NCI-H128 (cell line): ENCODE data around the gene GABRG3.
"Not testable (repeated sequence)": the region's sequence is repeated elsewhere in the genome, so short reads cannot be mapped to it uniquely, and the experiment has no call there.

Experiments
- DNase-seq: peaks from one replicate; lab custom pipeline; 2025; ENCODE audit not compliant: unreplicated experiment; lab: John Stamatoyannopoulos, UW

GABRG3 gene

DNA sequence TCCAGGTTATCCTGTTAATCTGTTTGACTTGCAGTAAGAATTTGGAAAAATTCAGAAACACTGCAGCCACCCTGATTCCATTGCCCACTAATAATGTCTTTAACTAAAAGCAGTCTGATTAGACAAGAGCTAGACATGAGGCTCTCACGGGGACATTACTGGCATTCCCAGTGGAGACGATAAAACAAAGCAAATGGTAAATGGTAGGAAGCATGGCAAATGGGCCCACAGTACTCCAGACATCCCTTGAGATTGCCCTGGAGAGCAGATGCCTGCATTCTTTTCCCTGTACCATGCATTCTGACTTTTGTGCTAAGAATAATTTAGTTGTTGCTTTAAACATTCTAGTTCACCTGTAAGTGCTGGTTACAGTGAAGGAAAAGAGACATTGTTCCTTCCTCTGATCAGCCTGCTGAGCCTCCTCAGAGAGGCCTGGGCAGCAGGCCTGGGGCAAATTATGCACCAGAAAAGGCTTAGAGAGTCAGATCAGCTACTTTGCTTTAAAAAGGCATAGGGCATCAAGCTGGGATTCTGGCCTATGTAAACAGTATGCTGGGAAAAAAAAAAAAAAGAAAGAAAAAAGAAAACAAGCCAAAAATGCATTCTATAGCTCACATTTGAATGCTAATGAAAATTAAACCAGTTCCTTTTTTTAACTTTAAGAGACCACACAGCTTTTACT is 204.6 kb downstream of the GABRG3 start:
- DNase-seq: no peak

DNA sequence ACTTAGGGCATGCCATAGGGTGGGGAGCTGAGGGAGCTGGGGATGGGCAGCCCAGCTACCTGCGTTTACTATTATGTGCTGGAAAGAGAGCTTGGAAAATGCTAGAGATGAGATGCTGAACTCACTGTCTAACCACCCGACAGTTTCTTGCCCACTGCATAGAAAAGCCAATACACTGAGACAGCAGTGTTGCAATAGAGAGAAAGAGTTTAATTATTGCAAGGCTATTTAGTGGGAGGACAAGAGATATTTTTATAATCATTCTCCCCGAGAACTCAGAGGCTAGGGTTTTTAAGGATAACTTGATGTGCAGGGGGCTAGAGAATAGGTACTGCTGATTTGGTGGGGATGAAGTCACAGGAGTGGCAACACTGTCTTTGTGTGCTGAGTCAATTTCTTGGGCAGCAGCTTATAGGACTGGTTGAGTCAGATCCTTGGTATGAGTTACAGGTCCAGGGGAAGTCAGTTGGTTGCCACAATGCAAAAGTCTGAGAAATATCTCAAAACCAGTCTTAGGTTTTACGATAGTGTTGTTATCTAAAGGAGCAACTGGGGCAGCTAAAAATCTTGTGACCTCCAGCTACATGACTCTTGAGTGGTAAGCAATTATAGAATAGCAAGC is 205.9 kb downstream of the GABRG3 start:
- DNase-seq: no peak

DNA sequence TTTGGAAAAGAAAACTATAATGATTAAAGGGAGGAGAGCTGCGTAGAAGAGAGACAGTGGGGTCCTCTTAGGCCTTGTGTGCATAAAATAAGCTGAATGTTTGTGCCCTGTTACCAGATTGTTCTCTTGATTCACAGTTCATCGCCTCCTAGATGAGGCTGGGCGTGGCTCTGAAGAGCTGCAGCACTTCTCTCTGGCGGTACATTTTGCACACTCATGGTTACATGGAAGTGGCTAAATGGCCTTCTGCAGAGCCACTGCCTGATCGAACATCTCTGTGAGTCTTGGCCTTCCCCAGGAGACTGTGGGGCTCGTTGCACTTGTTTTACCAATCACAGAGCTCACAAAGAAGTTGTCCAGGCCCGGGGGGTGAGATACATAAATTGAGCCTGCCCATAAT is 208.8 kb downstream of the GABRG3 start:
- DNase-seq: no peak

DNA sequence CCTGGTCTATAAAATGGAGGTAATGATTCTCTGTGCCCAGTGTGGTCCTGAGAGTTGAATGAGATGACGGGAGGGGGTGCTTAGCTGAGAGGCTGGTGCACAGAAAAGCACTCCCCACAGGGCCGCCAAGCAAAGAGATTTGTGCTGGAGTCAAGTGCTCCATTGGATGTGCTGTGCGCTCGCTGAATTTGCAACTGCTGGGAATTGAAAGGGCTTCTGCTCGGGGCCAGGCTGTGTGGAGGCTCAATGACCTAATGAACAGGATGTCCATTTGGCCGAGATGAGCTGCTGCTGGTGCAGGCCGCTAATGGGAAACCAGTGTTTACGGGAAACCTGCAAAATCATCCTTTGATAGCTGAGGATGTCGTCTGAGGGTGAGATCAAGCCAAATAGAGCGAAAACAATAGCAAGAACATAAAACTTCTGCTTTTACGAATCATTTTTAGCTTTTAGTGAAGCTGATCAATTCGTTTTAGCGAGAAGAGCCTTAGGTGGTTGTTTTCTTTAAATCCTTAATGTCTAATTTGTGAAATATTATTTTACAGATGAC is 211.7 kb downstream of the GABRG3 start:
- no peak for DNase-seq

DNA sequence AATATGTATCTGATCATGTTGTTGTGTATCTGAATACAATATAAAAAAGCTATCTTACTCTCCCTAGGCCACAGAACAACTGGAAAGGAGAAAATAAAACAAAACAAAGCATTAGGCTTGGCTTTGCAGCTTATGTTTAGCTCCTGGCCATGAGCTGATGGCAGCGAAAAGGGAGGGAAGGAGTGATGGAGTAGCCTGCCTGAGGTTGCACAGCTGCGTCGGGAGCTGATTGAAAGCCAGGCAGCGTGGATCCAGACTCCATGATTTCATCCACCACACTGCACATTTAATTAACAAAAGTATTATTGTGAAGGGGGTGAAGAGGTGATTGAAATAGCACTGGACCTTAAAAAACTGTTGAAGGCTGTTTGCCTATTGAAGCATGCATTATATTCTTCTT is 212.2 kb downstream of the GABRG3 start:
- no peak for DNase-seq

DNA sequence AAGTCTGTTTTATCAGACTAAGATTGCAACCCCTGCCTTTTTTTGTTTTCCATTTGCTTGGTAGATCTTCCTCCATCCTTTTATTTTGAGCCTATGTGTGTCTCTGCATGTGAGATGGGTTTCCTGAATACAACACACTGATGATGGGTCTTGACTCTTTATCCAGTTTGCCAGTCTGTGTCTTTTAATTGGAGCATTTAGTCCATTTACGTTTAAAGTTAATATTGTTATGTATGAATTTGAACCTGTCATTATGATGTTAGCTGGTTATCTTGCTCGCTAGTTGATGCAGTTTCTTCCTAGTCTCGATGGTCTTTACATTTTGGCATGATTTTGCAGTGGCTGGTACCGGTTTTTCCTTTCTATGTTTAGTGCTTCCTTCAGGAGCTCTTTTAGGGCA is 220.5 kb downstream of the GABRG3 start:
- DNase-seq: not testable (repeated sequence)

DNA sequence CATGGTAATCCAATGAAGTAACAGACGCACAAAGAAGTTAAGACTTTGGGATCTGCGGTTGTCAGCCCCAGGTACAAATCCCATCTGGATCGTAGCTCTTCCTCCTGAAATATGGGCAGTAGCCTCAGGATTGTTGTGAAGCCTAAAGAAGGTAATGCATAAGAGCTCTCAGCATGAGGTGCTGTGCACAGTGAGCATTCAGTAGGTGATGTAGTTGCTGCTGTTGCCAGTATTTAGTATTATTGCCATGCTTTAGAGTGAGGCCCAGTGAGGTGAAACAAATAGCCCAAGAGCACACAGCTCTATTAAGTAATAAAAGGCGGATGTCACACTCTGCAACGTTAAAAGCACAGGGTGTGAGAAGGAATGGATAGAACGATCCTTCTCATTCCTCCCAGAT is 225.7 kb downstream of the GABRG3 start:
- DNase-seq: no peak

DNA sequence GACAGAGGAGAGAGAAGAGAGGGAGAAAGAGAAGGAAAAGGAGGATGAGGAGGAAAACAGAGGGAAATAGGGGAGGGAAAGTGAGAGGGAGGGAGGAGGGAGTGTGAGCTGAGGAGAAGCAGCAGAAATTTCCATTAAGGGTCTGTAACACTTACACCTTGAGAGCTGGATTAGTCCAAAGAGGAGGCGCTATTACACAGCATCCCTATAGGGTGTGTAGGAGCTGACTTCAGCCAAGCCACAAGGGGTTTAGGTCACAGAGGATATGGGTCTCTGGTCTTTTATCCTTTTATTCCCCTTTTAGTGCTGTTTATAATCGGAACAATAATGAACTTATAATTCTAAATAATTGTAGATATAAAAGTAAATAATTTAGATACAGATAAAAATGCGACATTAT is 230.4 kb downstream of the GABRG3 start:
- DNase-seq: no peak

DNA sequence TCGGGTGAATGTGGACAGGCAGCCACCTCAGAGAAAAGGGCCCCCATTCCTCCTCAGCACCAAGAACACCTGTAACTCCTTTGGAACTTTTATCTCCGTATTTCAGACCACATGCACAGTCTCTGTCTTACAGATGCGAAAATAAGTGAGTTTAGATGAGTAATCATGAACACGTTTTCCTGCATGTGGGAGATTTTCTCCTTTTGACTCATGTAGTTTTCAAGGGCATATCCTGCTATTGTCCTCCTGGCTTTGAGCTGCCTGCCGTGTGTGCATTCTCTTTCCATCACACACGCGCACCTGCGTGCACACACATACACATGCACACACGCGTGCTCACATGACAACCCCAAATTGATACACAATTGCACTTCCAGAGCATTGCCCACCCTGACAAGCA is 239.2 kb downstream of the GABRG3 start:
- no peak for DNase-seq

DNA sequence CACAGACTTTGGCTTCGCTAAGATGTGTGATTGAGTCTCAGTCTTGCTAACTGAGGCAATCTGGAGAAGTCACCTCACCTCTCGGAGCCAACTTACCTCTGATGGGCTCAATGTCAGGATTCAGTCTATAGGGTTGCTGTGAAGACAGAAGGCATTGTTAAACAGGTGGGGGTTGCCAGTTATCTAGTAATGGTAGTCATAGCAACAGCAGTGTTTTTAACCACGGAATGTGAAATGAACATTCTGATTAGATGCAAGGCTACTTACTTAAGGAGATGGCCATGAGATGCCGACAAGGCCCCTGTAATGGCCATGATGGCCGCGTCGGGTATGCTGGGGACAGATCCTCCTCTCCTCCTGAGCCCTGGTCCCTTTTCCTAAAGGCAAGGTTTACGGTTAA is 243.1 kb downstream of the GABRG3 start:
- no peak for DNase-seq

DNA sequence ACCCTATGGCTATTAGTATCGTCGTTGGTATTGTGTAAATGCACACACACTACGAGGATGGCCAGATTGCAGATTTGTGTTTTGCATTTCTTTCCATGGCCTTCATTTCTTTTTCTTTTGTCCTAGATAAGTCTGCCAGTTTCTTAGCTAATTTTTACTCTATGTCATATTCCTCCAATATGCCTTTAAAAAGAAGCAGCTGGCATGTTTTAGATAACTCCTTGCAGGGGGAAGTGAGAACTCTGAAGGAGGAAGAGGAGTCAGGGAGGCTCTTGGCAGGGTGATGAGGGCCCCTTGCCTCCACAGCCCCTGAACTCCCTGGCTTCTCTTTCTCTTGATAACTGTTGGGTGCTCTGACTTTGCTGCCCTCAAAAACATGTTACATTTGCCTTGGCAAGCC is 244.0 kb downstream of the GABRG3 start:
- no peak for DNase-seq

DNA sequence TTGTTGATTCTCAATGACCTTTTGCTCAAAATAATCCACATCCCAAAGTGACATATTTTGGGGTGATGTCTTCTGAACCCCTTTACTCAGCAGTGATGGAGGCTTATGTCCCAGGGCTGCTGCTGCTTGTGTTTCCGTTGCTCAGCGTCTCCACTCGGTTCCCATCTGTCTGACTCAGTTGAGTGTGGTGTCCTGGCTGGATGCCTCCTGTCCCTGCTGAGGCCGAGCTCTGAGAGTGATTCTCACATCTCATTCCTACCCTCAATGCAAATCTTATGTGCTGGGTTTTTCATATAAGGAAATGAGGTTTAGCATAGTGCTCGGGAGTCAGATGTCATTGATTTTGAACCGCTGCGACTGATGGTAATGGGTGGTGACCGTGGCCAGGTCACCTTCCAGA is 247.4 kb downstream of the GABRG3 start:
- DNase-seq: no peak

DNA sequence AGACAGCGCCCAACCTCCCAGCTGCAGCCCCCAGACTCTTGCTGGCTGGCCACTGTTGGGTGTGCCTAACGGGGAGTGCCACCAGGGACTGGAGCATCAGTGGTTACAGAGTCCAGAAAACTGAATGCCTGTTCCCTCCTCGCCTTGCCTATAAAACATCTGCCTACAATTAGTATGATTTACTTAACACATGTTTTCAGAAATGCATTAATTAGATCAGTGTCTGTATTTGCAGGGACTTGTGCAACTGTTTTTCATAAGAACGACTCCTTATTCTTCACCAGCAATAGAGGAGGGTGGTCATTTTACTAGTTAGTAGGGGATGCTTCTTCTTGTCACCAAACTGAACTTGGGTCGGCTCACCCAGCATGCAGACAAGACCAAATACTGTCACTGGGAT is 248.7 kb downstream of the GABRG3 start:
- no peak for DNase-seq

DNA sequence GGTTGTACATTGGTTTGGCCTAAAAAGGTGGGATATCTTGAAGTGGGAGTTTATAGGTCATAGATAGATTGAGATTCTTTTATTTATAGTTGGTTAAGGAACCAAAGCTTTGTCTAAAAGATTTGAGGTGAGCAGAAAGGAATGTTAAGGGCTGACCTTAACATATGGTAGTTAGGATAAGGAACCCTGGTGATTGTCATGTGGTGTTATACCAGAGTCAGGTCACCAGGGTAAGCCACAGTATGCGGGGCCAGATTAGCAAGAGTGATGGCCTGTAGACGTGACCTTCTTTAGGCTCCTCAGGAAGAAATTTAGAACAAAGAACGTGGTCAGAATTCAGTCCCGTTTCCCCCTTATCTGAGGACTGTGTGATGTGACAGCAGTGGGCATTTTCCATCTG is 249.2 kb downstream of the GABRG3 start:
- no peak for DNase-seq

DNA sequence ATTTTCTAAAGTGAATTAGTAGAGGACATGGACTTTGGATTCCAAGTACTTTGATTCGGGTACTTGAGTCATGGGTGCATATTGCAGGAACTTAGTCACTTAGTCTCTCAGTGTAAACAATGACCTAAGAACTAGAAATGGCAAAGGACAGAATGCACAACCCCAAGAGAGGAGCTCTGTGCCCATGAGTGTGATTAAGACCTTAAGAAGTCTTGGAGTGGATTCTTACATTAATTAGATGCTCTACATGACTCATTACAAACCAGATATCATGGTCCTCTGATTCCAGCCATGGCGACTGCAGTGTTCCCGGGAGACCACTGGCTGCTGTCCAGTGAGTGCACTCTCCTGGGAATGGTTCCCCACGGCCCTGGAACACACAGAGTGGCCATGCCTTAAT is 251.5 kb downstream of the GABRG3 start:
- no peak for DNase-seq

DNA sequence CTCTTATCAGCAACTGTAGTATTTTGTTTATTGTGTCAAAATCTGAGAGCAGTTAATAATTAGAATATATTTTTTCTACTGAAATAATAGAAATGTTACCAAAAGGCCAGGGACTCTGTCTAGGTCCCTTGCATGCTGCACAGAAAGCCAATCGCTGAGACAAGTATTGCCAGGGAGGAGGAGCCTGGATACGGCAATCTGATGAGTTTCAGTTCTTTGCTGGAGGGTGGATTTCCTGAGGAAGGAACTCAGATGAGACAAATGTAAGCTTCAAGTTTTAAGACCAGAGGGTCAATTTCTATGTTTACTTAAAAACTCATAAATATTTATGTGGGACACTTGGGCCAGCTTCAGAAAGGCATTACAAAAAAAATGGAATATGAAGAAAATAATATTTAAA is 252.2 kb downstream of the GABRG3 start:
- no peak for DNase-seq

DNA sequence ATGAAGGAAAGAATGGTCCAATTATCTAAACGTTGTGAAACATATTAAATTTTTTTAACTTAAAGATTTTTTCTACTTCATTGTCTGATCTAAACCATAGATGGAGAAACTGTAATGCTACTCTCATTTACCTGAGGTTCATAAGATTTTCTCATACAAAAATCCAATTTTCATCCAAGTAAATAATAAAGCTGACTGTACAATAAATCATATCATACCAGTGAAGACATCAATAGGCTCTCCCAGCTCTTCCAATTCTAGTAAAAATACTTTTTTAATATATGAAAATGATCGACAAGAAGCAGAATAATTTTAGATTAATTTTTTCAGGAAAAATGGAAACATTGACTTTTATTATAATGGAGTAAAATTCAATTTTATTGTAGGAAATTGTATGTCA is 260.8 kb downstream of the GABRG3 start:
- no peak for DNase-seq

DNA sequence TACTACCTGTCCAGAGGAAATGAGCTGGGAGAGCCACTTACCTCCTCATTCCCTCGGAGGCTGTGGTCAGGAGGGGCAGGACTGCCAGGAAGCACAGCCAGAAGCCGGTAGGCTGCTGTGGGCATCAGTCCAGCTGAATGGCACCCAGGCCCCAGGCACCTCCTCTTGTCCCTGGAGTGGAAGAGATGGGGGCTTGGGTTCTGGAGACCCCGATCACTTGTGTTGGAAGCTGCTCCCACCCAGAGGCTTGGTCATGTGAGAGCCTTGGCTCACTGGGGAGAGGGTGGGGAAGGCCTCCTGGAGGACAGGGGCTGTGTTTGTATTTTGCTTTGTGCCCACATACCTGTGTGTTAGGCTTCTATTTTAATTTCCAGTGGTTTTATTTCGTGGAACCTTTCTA is 261.9 kb downstream of the GABRG3 start:
- no peak for DNase-seq

DNA sequence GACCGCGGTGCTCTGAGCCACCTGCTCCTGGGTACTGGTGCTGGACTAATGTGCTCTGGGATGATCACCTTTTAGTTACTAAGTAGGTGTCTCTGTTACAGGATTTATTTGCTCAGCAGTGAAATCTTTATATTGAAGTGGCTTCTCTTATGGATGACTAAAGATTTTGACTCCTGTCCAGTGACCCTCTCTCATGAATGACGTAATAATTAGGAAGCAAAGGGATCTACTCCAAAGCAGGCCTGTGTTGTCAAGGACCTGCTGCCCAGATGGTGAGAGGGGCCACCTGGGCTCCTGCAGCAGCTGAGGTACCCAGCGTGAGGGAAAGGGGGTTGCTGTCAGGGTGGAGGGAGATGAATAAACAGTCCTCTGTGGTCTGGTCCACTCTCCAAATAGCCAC is 263.6 kb downstream of the GABRG3 start:
- no peak for DNase-seq

DNA sequence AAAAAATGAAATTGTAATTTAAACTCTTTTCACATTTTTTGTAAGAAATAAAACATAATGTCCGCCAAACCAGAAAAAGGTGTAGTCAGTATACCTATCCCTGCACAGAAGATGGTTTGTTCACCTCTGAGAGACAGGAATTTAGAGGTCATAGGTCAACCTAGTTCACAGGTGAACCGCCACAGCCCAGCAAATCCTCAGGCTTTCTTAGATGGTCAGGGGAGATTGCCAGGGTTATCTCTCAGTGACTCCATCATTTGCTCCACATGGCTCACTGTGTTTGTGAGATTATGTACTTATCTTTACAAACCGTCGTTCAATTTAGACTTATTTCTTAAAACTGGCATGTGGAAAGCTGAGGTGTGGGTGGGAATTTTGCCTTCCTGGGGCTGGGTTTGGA is 264.2 kb downstream of the GABRG3 start:
- DNase-seq: no peak

DNA sequence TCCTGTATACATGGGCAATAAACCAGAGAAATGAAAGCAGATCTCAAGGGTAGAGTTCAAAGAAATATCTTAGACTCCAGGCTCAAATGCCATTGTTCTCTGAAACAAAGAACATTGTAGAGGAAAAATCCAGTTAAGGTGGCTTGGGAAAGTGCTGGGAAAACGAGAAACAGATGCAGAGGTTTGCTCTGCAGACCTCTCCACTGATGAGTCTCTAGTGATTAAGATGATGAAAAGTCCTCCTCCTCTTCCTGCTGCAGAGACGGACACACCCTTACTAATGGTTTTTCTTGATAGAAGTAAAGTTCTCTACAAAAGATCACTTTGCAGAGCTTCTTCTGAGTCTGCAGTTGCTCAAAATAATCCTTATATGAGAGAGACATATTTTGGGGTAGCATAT is 264.7 kb downstream of the GABRG3 start:
- DNase-seq: no peak

DNA sequence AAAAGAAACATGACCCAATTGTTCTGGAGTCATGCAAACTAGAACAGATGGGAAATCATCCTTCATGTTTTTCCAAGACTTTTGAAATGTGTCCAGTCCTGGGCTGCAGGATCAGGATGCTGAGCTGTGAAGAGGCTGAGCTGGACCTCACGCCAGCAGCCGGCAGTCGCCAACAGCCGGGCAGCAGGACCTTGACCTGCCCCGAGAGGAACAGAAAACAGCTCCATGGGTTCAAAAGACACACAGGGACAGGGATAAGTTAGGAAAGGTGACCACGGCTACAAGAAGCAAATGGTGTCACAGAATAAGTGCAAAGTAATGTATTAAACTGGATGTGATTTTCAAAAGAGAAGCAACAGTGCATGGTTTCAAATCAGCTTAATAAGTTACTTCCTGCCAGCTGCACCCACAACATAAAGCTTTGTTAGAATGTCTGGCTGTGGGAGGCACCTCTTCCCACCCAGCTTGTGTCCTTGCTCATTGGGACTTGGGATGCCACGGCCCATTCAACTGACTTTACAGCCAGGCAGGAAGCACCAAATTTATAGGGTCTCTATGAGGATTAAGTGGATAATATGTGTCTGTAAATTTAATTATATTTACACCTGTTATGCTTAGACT is 266.4 kb downstream of the GABRG3 start:
- no peak for DNase-seq
